MM.1S (cell line): ENCODE measurements around the gene PLCB2.

Source experiments
- DNase-seq: peaks from one replicate; pipeline ENCODE4 v3.0.0-alpha.2; 2015
- H2AFZ ChIP-seq: fragments of 300-600 bp; sonication (generic); 2 replicates; pipeline ENCODE4 v1.6.0; 2016; ENCODE audit warnings: antibody characterized with exemption, low read length
- H3F3A ChIP-seq: fragments of 300-600 bp; sonication (generic); 2 replicates; pipeline ENCODE4 v1.6.1; 2016; ENCODE audit warnings: mild to moderate bottlenecking, antibody characterized with exemption, low read length, moderate library complexity, mixed read lengths; ENCODE audit not compliant: insufficient read depth
- H3K27ac ChIP-seq: fragments of 300-600 bp; sonication (generic); 2 replicates; pipeline ENCODE4 v1.5.1; 2016; ENCODE audit warnings: mild to moderate bottlenecking, low read length
- H3K27me3 ChIP-seq: fragments of 300-600 bp; sonication (generic); replicated peaks from 2 replicates; pipeline ENCODE4 v1.6.0; 2016; ENCODE audit warnings: low read length; ENCODE audit not compliant: insufficient read depth
- H3K36me3 ChIP-seq: fragments of 300-600 bp; sonication (generic); replicated peaks from 2 replicates; pipeline ENCODE4 v1.6.1; 2016; ENCODE audit warnings: mild to moderate bottlenecking, low read length, mixed read lengths; ENCODE audit not compliant: insufficient read depth
- H3K4me1 ChIP-seq: fragments of 300-600 bp; sonication (generic); 2 replicates; pipeline ENCODE4 v1.6.1; 2016; ENCODE audit warnings: low read length, mixed read lengths
- H3K4me2 ChIP-seq: fragments of 300-600 bp; sonication (generic); 2 replicates; pipeline ENCODE4 v1.6.0; 2016; ENCODE audit warnings: low read depth, low read length
- H3K4me3 ChIP-seq: fragments of 300-600 bp; sonication (generic); 2 replicates; pipeline ENCODE4 v1.5.1; 2016; ENCODE audit warnings: low read length, mixed read lengths
- H3K79me2 ChIP-seq: fragments of 300-600 bp; sonication (generic); 2 replicates; pipeline ENCODE4 v1.6.1; 2016; ENCODE audit warnings: mixed run types, low read length, mixed read lengths
- H3K9ac ChIP-seq: fragments of 300-600 bp; sonication (generic); 2 replicates; pipeline ENCODE4 v1.6.1; 2016; ENCODE audit warnings: low read length, mixed read lengths
- H3K9me2 ChIP-seq: fragments of 300-600 bp; sonication (generic); replicated peaks from 2 replicates; pipeline ENCODE4 v1.6.1; 2016; ENCODE audit warnings: mild to moderate bottlenecking, low read length, mixed read lengths; ENCODE audit not compliant: insufficient read depth
- H3K9me3 ChIP-seq: fragments of 300-600 bp; sonication (generic); replicated peaks from 2 replicates; pipeline ENCODE4 v1.6.1; 2016; ENCODE audit warnings: mild to moderate bottlenecking, low read length, mixed read lengths; ENCODE audit not compliant: insufficient read depth
- H4K20me1 ChIP-seq: fragments of 300-600 bp; sonication (generic); 2 replicates; pipeline ENCODE4 v1.6.1; 2016; ENCODE audit warnings: mild to moderate bottlenecking, low read length, moderate library complexity, mixed read lengths; ENCODE audit not compliant: insufficient read depth
- EZH2 ChIP-seq: fragments of 300-600 bp; sonication (generic); optimal IDR thresholded peaks from 2 replicates; pipeline ENCODE3; 2017; ENCODE audit warnings: low read depth, mild to moderate bottlenecking, antibody characterized with exemption, low read length, mixed read lengths
- EZH2phosphoT487 ChIP-seq: fragments of 300-600 bp; sonication (generic); IDR thresholded peaks from 2 replicates; pipeline ENCODE4 v1.6.1; 2018; ENCODE audit warnings: antibody characterized with exemption, low read length
- TF ChIP-seq, protein P1 (sequence below): fragments of 300-600 bp; sonication (generic); IDR thresholded peaks from 2 replicates; pipeline ENCODE4 v1.5.1; 2016; ENCODE audit warnings: antibody characterized with exemption, low read length, mixed read lengths

PLCB2 gene

GRCh38 chr15:40320409-40320808, 12.7 kb upstream of the PLCB2 start:
- no peak for DNase-seq
- Histone ChIP-seq H3K9me2 (no peaks in the 10 kb centered on the region), H3K4me1 (peaks cover 16% of the 10 kb centered on the region), H3K79me2 (peaks cover 12% of the 10 kb centered on the region), H3F3A (no peaks in the 10 kb centered on the region), H3K36me3 (no peaks in the 10 kb centered on the region), H3K9me3 (no peaks in the 10 kb centered on the region), H3K27me3 (no peaks in the 10 kb centered on the region), H3K27ac (no peak overlapping the region), H3K4me2 (no peak overlapping the region), H4K20me1 (no peaks in the 10 kb centered on the region), H2AFZ (no peak overlapping the region), H3K9ac (no peak overlapping the region), H3K4me3 (no peak overlapping the region)
- TF ChIP-seq EZH2 (no peak), EZH2phosphoT487 (no peak)
- TF ChIP-seq, protein P1, sequence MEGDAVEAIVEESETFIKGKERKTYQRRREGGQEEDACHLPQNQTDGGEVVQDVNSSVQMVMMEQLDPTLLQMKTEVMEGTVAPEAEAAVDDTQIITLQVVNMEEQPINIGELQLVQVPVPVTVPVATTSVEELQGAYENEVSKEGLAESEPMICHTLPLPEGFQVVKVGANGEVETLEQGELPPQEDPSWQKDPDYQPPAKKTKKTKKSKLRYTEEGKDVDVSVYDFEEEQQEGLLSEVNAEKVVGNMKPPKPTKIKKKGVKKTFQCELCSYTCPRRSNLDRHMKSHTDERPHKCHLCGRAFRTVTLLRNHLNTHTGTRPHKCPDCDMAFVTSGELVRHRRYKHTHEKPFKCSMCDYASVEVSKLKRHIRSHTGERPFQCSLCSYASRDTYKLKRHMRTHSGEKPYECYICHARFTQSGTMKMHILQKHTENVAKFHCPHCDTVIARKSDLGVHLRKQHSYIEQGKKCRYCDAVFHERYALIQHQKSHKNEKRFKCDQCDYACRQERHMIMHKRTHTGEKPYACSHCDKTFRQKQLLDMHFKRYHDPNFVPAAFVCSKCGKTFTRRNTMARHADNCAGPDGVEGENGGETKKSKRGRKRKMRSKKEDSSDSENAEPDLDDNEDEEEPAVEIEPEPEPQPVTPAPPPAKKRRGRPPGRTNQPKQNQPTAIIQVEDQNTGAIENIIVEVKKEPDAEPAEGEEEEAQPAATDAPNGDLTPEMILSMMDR = no peak

- no peak overlapping the region for H3K4me2 ChIP-seq
- no peak overlapping the region for H2AFZ ChIP-seq
- H3F3A ChIP-seq = no peaks in the 10 kb centered on the region
- TF ChIP-seq, protein P1 = no peak
- TF ChIP-seq EZH2 (no peak), EZH2phosphoT487 (no peak)
- no peak overlapping the region for H3K9ac ChIP-seq
- no peaks in the 10 kb centered on the region for H4K20me1 ChIP-seq
- H3K79me2 ChIP-seq = no peaks in the 10 kb centered on the region
- DNase-seq = no peak
- H3K36me3 ChIP-seq = no peaks in the 10 kb centered on the region
- no peak overlapping the region for H3K4me3 ChIP-seq
- peaks cover 4% of the 10 kb centered on the region; the same call in 1 of the 2 replicates for H3K4me1 ChIP-seq
- H3K27me3 ChIP-seq = no peaks in the 10 kb centered on the region
- no peaks in the 10 kb centered on the region for H3K9me3 ChIP-seq
- H3K9me2 ChIP-seq = no peaks in the 10 kb centered on the region
- no peak overlapping the region for H3K27ac ChIP-seq
Measured at GRCh38 chr15:40317580-40317979, 9.8 kb upstream of the PLCB2 start.

GRCh38 chr15:40316931-40317330, 9.2 kb upstream of the PLCB2 start:
- H3K27ac ChIP-seq = no peak overlapping the region
- no peaks in the 10 kb centered on the region for H4K20me1 ChIP-seq
- H3K4me1 ChIP-seq = 0 out of 2 replicates have a peak, but pooled peaks cover 3% of the 10 kb centered on the region
- H3K9me3 ChIP-seq = no peaks in the 10 kb centered on the region
- no peaks in the 10 kb centered on the region for H3K79me2 ChIP-seq
- no peaks in the 10 kb centered on the region for H3K27me3 ChIP-seq
- no peak for DNase-seq
- no peaks in the 10 kb centered on the region for H3K36me3 ChIP-seq
- TF ChIP-seq EZH2 (no peak), EZH2phosphoT487 (no peak)
- TF ChIP-seq, protein P1 = no peak
- no peaks in the 10 kb centered on the region for H3F3A ChIP-seq
- H3K4me2 ChIP-seq = no peak overlapping the region
- H3K4me3 ChIP-seq = no peak overlapping the region
- no peak overlapping the region for H3K9ac ChIP-seq
- no peak overlapping the region for H2AFZ ChIP-seq
- no peaks in the 10 kb centered on the region for H3K9me2 ChIP-seq
